A673 (cell line): ENCODE measurements around the gene ENOX1. TPM values are rescaled to one million over a fixed set of nuclear protein-coding genes. Genes with fewer than 3 reads are reported as not detected.
A peak's percentile ranks its signal among the peaks of the same experiment; 100 is the strongest.

Experiments
- BruUV-seq: library from RNA; stranded (reverse); fragments of 400-500 nt; replicated peaks from 2 replicates; lab custom pipeline; 2021; lab: Mats Ljungman, UMichigan
- CTCF ChIA-PET: fragments of 300-600 bp; sonication (Branson Sonifier 250); formaldehyde crosslinking; loops from one replicate; lab custom pipeline; 2022; ENCODE audit warnings: antibody characterized with exemption; lab: Charles Lee
- POLR2A ChIA-PET: fragments of 300-600 bp; sonication (Branson Sonifier 250); formaldehyde crosslinking; loops from one replicate; lab custom pipeline; 2022; ENCODE audit warnings: antibody characterized with exemption; ENCODE audit not compliant: low non-redundant PET; lab: Charles Lee
- DNase-seq: peaks from one replicate; pipeline ENCODE4 v3.0.0-alpha.2; 2015; ENCODE audit warnings: low spot score
- H3K27ac ChIP-seq: fragments of 200-600 bp; sonication (generic); 2 replicates; pipeline ENCODE4 v1.5.1; 2016; ENCODE audit warnings: mixed run types, low read depth, mild to moderate bottlenecking, mixed read lengths, antibody characterized with exemption, low read length; ENCODE audit not compliant: poor library complexity, severe bottlenecking
- H3K27me3 ChIP-seq: fragments of 200-600 bp; sonication (generic); replicated peaks from 2 replicates; pipeline ENCODE4 v1.6.1; 2017; ENCODE audit warnings: mixed run types, low read depth, mild to moderate bottlenecking, mixed read lengths, antibody characterized with exemption, low read length; ENCODE audit not compliant: insufficient read depth, poor library complexity
- H3K36me3 ChIP-seq: fragments of 200-600 bp; sonication (generic); 2 replicates; pipeline ENCODE4 v1.6.1; 2016; ENCODE audit warnings: mixed run types, mild to moderate bottlenecking, mixed read lengths, antibody characterized with exemption, low read length; ENCODE audit not compliant: insufficient read depth, poor library complexity, severe bottlenecking
- H3K4me1 ChIP-seq: fragments of 200-600 bp; sonication (generic); 2 replicates; pipeline ENCODE4 v1.6.1; 2017; ENCODE audit warnings: mixed run types, mild to moderate bottlenecking, mixed read lengths, antibody characterized with exemption, low read length; ENCODE audit not compliant: insufficient read depth, poor library complexity, severe bottlenecking
- H3K4me3 ChIP-seq: fragments of 200-600 bp; sonication (generic); 2 replicates; pipeline ENCODE4 v1.5.1; 2016; ENCODE audit warnings: low read depth, mixed run types, mild to moderate bottlenecking, mixed read lengths, low read length; ENCODE audit not compliant: poor library complexity, severe bottlenecking
- H3K9me3 ChIP-seq: fragments of 200-600 bp; sonication (generic); 2 replicates; pipeline ENCODE4 v1.6.1; 2016; ENCODE audit warnings: mixed run types, low read depth, mild to moderate bottlenecking, mixed read lengths, antibody characterized with exemption, low read length; ENCODE audit not compliant: poor library complexity, severe bottlenecking
- CTCF ChIP-seq: fragments of 300-800, 200-600 bp; sonication (generic); conservative IDR thresholded peaks from 2 replicates; pipeline ENCODE4 v1.5.1; 2017; ENCODE audit warnings: low read depth, mild to moderate bottlenecking, antibody characterized with exemption, low read length, moderate library complexity, mixed read lengths
- EZH2 ChIP-seq: fragments of 200-600 bp; sonication (generic); IDR thresholded peaks from 2 replicates; pipeline ENCODE4 v1.6.1; 2017; ENCODE audit warnings: borderline replicate concordance, low read depth, mild to moderate bottlenecking, mixed read lengths, antibody characterized with exemption, low read length; ENCODE audit not compliant: poor library complexity, severe bottlenecking
- intact Hi-C: fragments of 100-400 bp; cut with micrococcal nuclease; formaldehyde crosslinking; loops from one replicate; pipeline ENCODE4 v1.10.0; 2022; ENCODE audit not compliant: unreplicated experiment
- total RNA-seq: library from RNA; stranded (reverse); gene quantifications from 2 replicates; pipeline ENCODE4 v1.2.3, GENCODE V29; 2021

The ENOX1 gene
- total RNA-seq, 1 experiment from 2014 or later = 4.4 TPM

GRCh38 chr13:43316946-43317353 lies 469.8 kb downstream of the ENOX1 start:
- Histone ChIP-seq H3K36me3 (no peaks in the 10 kb centered on the region), H3K4me1 (peaks cover 14% of the 10 kb centered on the region), H3K27me3 (no peaks in the 10 kb centered on the region), H3K9me3 (no peaks in the 10 kb centered on the region), H3K27ac (peak overlapping the region; percentile 32), H3K4me3 (no peak overlapping the region)
- intact Hi-C loops = no loop called here
- no peak for TF ChIP-seq EZH2
- no peak for TF ChIP-seq CTCF
- DNase-seq = peak; percentile 85
- ChIA-PET POLR2A (no interaction called here), CTCF (no interaction called here)
- BruUV-seq = no TSS peak

GRCh38 chr13:43316281-43316680 lies 470.5 kb downstream of the ENOX1 start:
- H3K27me3 ChIP-seq = no peaks in the 10 kb centered on the region
- CTCF ChIA-PET = interaction anchor here (0.6 kb wide), 1 partner anchor 125 kb away, joined by 3 read pairs; no protein-coding TSS in a partner anchor

GRCh38 chr13:43315522-43315921 lies 471.2 kb downstream of the ENOX1 start:
- no peak for TF ChIP-seq EZH2
- no peaks in the 10 kb centered on the region for H3K36me3 ChIP-seq
- ChIA-PET POLR2A (no interaction called here), CTCF (interaction anchor here (0.6 kb wide), 1 partner anchor 124 kb away, joined by 3 read pairs; no protein-coding TSS in a partner anchor)
- intact Hi-C loops = no loop called here
- no peaks in the 10 kb centered on the region for H3K9me3 ChIP-seq
- no peak overlapping the region for H3K27ac ChIP-seq
- no peak overlapping the region for H3K4me3 ChIP-seq
- DNase-seq = no peak
- peaks cover 14% of the 10 kb centered on the region for H3K4me1 ChIP-seq
- no TSS peak for BruUV-seq
- H3K27me3 ChIP-seq = no peaks in the 10 kb centered on the region

More at GRCh38 chr13:43316281-43316680, 470.5 kb downstream of the ENOX1 start:
- POLR2A ChIA-PET = no interaction called here
- no peaks in the 10 kb centered on the region for H3K36me3 ChIP-seq
- no peak overlapping the region for H3K4me3 ChIP-seq
- TF ChIP-seq CTCF (no peak), EZH2 (no peak)
- no peak overlapping the region for H3K27ac ChIP-seq
- H3K4me1 ChIP-seq = peaks cover 14% of the 10 kb centered on the region
- no peaks in the 10 kb centered on the region for H3K9me3 ChIP-seq
- no TSS peak for BruUV-seq
- intact Hi-C loops = no loop called here
- no peak for DNase-seq

GRCh38 chr13:43309311-43309710 lies 477.5 kb downstream of the ENOX1 start:
- POLR2A ChIA-PET = no interaction called here
- Histone ChIP-seq H3K27ac (no peak overlapping the region), H3K4me3 (no peak overlapping the region), H3K27me3 (no peaks in the 10 kb centered on the region), H3K9me3 (no peaks in the 10 kb centered on the region), H3K36me3 (no peaks in the 10 kb centered on the region), H3K4me1 (peaks cover 24% of the 10 kb centered on the region)
- intact Hi-C loops = loop anchor here (10.0 kb wide), 2 partner anchors 85 to 155 kb away; no protein-coding TSS in a partner anchor
- no TSS peak for BruUV-seq
- CTCF ChIA-PET = no interaction called here
- TF ChIP-seq EZH2 = no peak
- TF ChIP-seq CTCF = no peak
- no peak for DNase-seq
